ENCODE results near the gene SRBD1.

The SRBD1 gene

GRCh38 chr2:45353879-45354278, 257.2 kb downstream of the SRBD1 start:
- no peak for DNase-seq

GRCh38 chr2:45352506-45352905, 258.6 kb downstream of the SRBD1 start:
- no peak for DNase-seq

DNA sequence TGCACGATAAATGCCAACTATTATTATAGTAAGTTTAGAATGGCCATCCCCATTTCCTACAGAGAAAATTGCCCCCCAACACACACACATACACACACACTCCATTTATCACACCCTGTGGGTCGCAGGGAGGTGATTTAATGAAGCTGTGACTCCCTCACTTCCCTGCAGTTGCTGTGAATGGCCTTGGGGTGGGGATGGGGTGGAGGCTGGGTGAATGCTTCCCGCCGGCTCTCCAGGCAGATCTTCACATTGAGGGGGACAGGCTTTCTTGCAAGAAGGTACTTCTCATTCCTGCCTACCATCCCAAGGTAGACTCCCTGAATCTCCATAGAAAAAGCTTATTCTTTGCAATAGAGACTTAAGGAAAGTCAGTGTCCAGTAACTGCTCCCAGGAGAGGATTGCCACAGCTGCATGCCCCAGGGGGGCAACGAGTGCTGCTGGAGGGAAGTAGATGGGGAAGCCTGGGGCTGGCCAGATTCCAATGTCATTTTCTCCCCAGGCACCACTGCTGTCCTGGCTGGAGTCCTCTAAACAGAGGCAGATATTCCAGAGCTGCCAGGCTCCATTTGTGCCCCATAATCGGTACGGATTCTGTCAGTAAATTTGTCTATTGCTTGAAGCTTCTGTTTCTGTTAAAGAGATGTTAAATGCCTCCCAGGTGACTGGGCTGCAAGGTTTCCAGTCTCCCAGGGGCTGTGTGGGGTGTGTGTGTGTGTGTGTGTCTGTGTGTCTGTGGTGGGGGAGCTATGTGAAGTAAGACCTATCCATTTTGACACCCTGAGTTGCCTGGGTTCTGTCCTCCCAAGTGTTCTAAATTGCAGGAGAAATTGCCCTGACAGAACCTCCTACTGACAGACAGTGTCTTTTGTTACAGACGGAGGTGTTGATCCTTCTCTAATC, 265.5 kb downstream of the SRBD1 start:
- DNase-seq: no peak

DNA sequence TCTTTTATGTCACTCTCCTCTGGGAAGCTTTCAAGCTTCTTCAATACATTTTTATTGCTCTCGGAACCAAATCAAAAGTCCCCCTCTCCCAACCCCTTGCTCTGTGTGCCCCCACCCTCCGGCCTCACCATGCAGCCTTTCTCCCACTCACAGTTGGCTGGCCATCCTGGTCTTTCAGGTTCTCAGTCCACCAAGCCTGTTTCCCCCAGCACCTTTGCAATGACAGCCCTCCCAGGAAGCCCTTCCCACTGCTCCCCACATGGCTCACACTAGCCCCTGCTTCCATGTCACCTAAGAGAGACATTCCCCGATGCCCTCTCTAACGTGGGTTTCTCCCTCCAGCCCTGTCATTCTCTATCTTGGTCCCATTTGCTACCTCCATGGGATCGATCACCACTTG, 266.6 kb downstream of the SRBD1 start:
- DNase-seq: no peak

- DNase-seq: no peak
Measured at GRCh38 chr2:45344071-45344470, 267.0 kb downstream of the SRBD1 start.

GRCh38 chr2:45343251-45344017, 267.6 kb downstream of the SRBD1 start:
- no peak for DNase-seq

DNA sequence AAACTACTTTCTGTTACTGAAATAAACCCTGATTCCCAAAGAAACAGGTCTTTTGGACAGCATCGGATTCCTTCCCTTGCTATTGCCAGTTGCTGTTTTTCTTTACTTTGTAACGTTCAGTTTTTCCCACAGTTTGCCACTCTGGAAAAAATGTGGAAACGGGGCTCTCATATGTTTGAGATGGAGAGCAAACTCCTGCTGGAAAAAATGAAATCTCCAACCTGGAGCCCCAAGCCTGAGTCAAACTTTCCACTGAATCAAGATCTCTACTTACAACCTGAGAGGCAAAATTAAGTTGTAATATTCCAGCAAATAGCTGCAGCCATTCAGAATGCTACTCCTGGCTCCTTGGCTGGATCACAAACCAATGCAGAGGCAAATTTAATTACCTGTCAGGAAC, 270.7 kb downstream of the SRBD1 start:
- no peak for DNase-seq

GRCh38 chr2:45339253-45339652, 271.8 kb downstream of the SRBD1 start:
- DNase-seq: no peak

Data from activated CD4-positive, alpha-beta T cell treated with anti-CD3 and anti-CD28 coated beads, Interleukin-10, Interleukin-2, amounts not matched to agents 100 ng/mL and 50 ng/mL, durations not matched to agents 16 hours and 8 hours (primary cell).